ENCODE results near the gene RAB38.

DNA sequence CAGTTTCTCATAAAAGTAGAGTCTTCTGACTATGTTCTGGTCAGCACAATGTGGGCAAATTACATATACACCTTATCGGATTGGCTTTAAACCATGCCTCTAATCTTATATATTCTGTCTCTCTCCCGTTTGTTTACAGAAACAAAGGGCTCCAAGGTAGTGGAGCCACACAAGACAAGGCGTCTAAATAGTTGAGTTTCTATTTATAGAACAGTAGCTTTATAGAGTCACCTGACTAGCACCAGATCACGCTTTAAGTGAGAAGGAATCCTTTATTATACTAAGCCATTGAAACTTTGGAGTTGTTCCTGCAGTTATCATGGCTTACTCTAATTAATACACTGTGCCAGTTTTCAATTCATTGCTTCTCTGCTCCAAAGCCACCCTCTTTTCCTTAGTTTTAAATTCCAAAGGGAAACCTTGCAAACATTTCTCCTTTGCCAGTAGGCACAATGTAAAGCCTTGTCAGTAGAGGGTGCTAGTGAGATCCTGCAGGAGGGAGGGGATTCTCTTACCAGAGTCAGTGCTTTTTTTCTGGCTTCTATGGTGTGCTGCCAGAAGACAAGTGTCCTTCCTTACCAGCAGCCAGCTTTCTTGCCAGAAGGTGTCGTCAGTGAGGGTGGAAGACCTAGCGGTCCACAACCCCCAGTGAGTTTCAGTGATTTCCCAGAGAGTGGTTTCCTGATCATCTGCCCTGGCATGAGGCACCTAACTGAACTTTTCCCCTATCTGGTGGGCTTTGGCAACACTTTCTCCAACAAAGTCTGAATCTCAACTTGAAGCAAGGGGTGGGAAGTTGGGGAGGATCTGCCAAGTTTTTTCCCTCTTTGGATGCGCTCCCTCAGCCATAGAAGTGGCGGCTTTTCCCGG lies 71.7 kb downstream of the RAB38 start:
- TF ChIP-seq, protein P1, sequence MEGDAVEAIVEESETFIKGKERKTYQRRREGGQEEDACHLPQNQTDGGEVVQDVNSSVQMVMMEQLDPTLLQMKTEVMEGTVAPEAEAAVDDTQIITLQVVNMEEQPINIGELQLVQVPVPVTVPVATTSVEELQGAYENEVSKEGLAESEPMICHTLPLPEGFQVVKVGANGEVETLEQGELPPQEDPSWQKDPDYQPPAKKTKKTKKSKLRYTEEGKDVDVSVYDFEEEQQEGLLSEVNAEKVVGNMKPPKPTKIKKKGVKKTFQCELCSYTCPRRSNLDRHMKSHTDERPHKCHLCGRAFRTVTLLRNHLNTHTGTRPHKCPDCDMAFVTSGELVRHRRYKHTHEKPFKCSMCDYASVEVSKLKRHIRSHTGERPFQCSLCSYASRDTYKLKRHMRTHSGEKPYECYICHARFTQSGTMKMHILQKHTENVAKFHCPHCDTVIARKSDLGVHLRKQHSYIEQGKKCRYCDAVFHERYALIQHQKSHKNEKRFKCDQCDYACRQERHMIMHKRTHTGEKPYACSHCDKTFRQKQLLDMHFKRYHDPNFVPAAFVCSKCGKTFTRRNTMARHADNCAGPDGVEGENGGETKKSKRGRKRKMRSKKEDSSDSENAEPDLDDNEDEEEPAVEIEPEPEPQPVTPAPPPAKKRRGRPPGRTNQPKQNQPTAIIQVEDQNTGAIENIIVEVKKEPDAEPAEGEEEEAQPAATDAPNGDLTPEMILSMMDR (IDR thresholded peaks at IDR 0.05) = peak; percentile 92
- TF ChIP-seq EZH2 (IDR thresholded peaks at IDR 0.05) = no peak

Measured in neural progenitor cell (in vitro differentiated cells).